Measurements from ENCODE around the gene ASB3. TPM values are rescaled to one million over a fixed set of nuclear protein-coding genes. Genes with fewer than 3 reads are reported as not detected.
"Not testable (repeated sequence)": the region's sequence is repeated elsewhere in the genome, so short reads cannot be mapped to it uniquely, and the experiment has no call there.

ASB3 gene
- 25.7 TPM for polyA plus RNA-seq (2013, experiment 1 of 2)
- 27.5 TPM for polyA plus RNA-seq (2013, experiment 2 of 2)

GRCh38 chr2:53786705-53787613 lies at the start of gene ASB3, which contains the start of gene ERLEC1:
TSS of gene ASB3 (minus strand) at chr2:53786953. CDS start at chr2:53765572, 21,381 bp downstream.
TSS of gene ERLEC1 (plus strand) at chr2:53787044. CDS start at chr2:53787211, 167 bp downstream.
- H3K4ac ChIP-seq (ENCODE audit: low read length), result no peak within 1 kb of the TSS
- no CpG with 5 or more reads among the region's 77 CpGs for WGBS, 2 donors (ENCODE audit: extremely low coverage in 2 of 2, insufficient read length in 2 of 2, insufficient replicate concordance in 1 of 2)

GRCh38 chr2:53829980-53830290 lies 43.2 kb upstream of the ASB3 start:
- H3K4me2 ChIP-seq (ENCODE audit: insufficient read depth, low read length, poor library complexity, severe bottlenecking), result not testable (repeated sequence)
- WGBS, 2 donors (ENCODE audit: extremely low coverage in 2 of 2, insufficient read length in 2 of 2, insufficient replicate concordance in 1 of 2), result no CpG with 5 or more reads among the region's 4 CpGs

More at GRCh38 chr2:53786705-53787613, at the start of gene ASB3, which contains the start of gene ERLEC1:
- peak; percentile 85 for DNase-seq (ENCODE audit: low spot score)
- H3K4me2 ChIP-seq (ENCODE audit: insufficient read depth, low read length, poor library complexity, severe bottlenecking), result peak within 1 kb of the TSS; percentile 95
- H3K79me1 ChIP-seq (ENCODE audit: low read depth, low read length), result peaks cover 7% of the 10 kb centered on the region
- no peak within 1 kb of the TSS for H2BK120ac ChIP-seq (ENCODE audit: low read depth, low read length)
- peak within 1 kb of the TSS; percentile 92 for H3K23ac ChIP-seq (ENCODE audit: low read depth, low read length, poor library complexity)
- no peaks in the 10 kb centered on the region for H3K9me3 ChIP-seq (replicated peaks in 1 of 2; ENCODE audit: control insufficient read depth in 2 of 2, insufficient read depth in 1 of 2, low read depth in 1 of 2, low read length in 2 of 2)
- H3K14ac ChIP-seq (ENCODE audit: low read length), result peak within 1 kb of the TSS; percentile 77
- peak within 1 kb of the TSS; percentile 96 for H2AFZ ChIP-seq (ENCODE audit: low read length)
- peak within 1 kb of the TSS; percentile 90 for H3K9ac ChIP-seq (ENCODE audit: low read depth, low read length, poor library complexity)
- H3K18ac ChIP-seq (ENCODE audit: low read length), result peak within 1 kb of the TSS; percentile 84
- no peaks in the 10 kb centered on the region for H3K27me3 ChIP-seq (ENCODE audit: control insufficient read depth in 3 of 3, insufficient read depth in 3 of 3, low read depth in 1 of 3, low read length in 3 of 3)
- H2BK12ac ChIP-seq (ENCODE audit: low read length), result no peak within 1 kb of the TSS
- H3K27ac ChIP-seq (replicated peaks; ENCODE audit: low read length), result peak within 1 kb of the TSS; percentile 91
- no peak within 1 kb of the TSS for H4K91ac ChIP-seq (ENCODE audit: low read depth, low read length, poor library complexity)
- H4K8ac ChIP-seq (ENCODE audit: low read depth, low read length), result peak within 1 kb of the TSS; percentile 68
- H3K4me1 ChIP-seq (ENCODE audit: control insufficient read depth in 2 of 2, insufficient read depth in 1 of 2, low read depth in 1 of 2, low read length in 2 of 2), result peaks cover 9 to 14% of the 10 kb centered on the region in 2 donors
- peaks cover 0 to 14% of the 10 kb centered on the region in 2 donors for H3K36me3 ChIP-seq (replicated peaks in 1 of 2; ENCODE audit: control insufficient read depth in 2 of 2, insufficient read depth in 2 of 2, low read length in 2 of 2)
- H3K4me3 ChIP-seq (ENCODE audit: low read length in 2 of 2), result peak within 1 kb of the TSS; percentile 59 to 94
- peak within 1 kb of the TSS; percentile 33 for H2BK5ac ChIP-seq (ENCODE audit: low read length)
- H2BK15ac ChIP-seq (ENCODE audit: low read length), result no peak within 1 kb of the TSS
- peak within 1 kb of the TSS; percentile 24 for H2AK5ac ChIP-seq (ENCODE audit: low read depth, low read length)

GRCh38 chr2:53829273-53829979 lies 42.7 kb upstream of the ASB3 start:
- Histone ChIP-seq H3K27me3 (ENCODE audit: control insufficient read depth in 3 of 3, insufficient read depth in 3 of 3, low read depth in 1 of 3, low read length in 3 of 3) (no peaks in the 10 kb centered on the region), H3K4me3 (ENCODE audit: low read length in 2 of 2) (no peak overlapping the region), H2BK5ac (ENCODE audit: low read length) (no peak overlapping the region), H3K4ac (ENCODE audit: low read length) (no peak overlapping the region), H4K8ac (ENCODE audit: low read depth, low read length) (no peak overlapping the region), H2BK12ac (ENCODE audit: low read length) (no peak overlapping the region), H3K4me1 (ENCODE audit: control insufficient read depth in 2 of 2, insufficient read depth in 1 of 2, low read depth in 1 of 2, low read length in 2 of 2) (peaks cover 9 to 12% of the 10 kb centered on the region in 2 donors), H3K14ac (ENCODE audit: low read length) (no peak overlapping the region), H4K91ac (ENCODE audit: low read depth, low read length, poor library complexity) (no peak overlapping the region), H3K79me1 (ENCODE audit: low read depth, low read length) (no peaks in the 10 kb centered on the region), H3K9me3 (replicated peaks in 1 of 2; ENCODE audit: control insufficient read depth in 2 of 2, insufficient read depth in 1 of 2, low read depth in 1 of 2, low read length in 2 of 2) (no peaks in the 10 kb centered on the region), H2BK120ac (ENCODE audit: low read depth, low read length) (no peak overlapping the region), H3K4me2 (ENCODE audit: insufficient read depth, low read length, poor library complexity, severe bottlenecking) (no peak overlapping the region), H2BK15ac (ENCODE audit: low read length) (peak overlapping the region; percentile 64), H3K18ac (ENCODE audit: low read length) (no peak overlapping the region), H2AFZ (ENCODE audit: low read length) (no peak overlapping the region), H3K9ac (ENCODE audit: low read depth, low read length, poor library complexity) (no peak overlapping the region), H3K23ac (ENCODE audit: low read depth, low read length, poor library complexity) (no peak overlapping the region), H3K27ac (replicated peaks; ENCODE audit: low read length) (no peak overlapping the region), H3K36me3 (replicated peaks in 1 of 2; ENCODE audit: control insufficient read depth in 2 of 2, insufficient read depth in 2 of 2, low read length in 2 of 2) (no peaks in the 10 kb centered on the region), H2AK5ac (ENCODE audit: low read depth, low read length) (no peak overlapping the region)
- 100% methylated on average over 2 of the region's 11 CpGs; no CpG with 5 or more reads in 1 of the 2 donors for WGBS, 2 donors (ENCODE audit: extremely low coverage in 2 of 2, insufficient read length in 2 of 2, insufficient replicate concordance in 1 of 2)
- no peak for DNase-seq (ENCODE audit: low spot score)

More at GRCh38 chr2:53829980-53830290, 43.2 kb upstream of the ASB3 start:
- not testable (repeated sequence) for H3K4ac ChIP-seq (ENCODE audit: low read length); H2AK5ac ChIP-seq (ENCODE audit: low read depth, low read length); H3K79me1 ChIP-seq (ENCODE audit: low read depth, low read length); H3K4me3 ChIP-seq (ENCODE audit: low read length in 2 of 2); H2AFZ ChIP-seq (ENCODE audit: low read length); H3K36me3 ChIP-seq (replicated peaks in 1 of 2; ENCODE audit: control insufficient read depth in 2 of 2, insufficient read depth in 2 of 2, low read length in 2 of 2); H3K14ac ChIP-seq (ENCODE audit: low read length); H3K9ac ChIP-seq (ENCODE audit: low read depth, low read length, poor library complexity); H4K8ac ChIP-seq (ENCODE audit: low read depth, low read length); H3K27ac ChIP-seq (replicated peaks; ENCODE audit: low read length); H3K18ac ChIP-seq (ENCODE audit: low read length); H2BK120ac ChIP-seq (ENCODE audit: low read depth, low read length); H2BK5ac ChIP-seq (ENCODE audit: low read length); DNase-seq (ENCODE audit: low spot score); H3K23ac ChIP-seq (ENCODE audit: low read depth, low read length, poor library complexity); H2BK12ac ChIP-seq (ENCODE audit: low read length); H3K9me3 ChIP-seq (replicated peaks in 1 of 2; ENCODE audit: control insufficient read depth in 2 of 2, insufficient read depth in 1 of 2, low read depth in 1 of 2, low read length in 2 of 2); H4K91ac ChIP-seq (ENCODE audit: low read depth, low read length, poor library complexity); H3K27me3 ChIP-seq (ENCODE audit: control insufficient read depth in 3 of 3, insufficient read depth in 3 of 3, low read depth in 1 of 3, low read length in 3 of 3)
- Histone ChIP-seq H3K4me1 (ENCODE audit: control insufficient read depth in 2 of 2, insufficient read depth in 1 of 2, low read depth in 1 of 2, low read length in 2 of 2) (peaks cover 9 to 12% of the 10 kb centered on the region in 2 donors), H2BK15ac (ENCODE audit: low read length) (peak overlapping the region; percentile 64)

GRCh38 chr2:53828331-53828730 lies 41.6 kb upstream of the ASB3 start:
- no peak overlapping the region for H2BK5ac ChIP-seq (ENCODE audit: low read length)
- H2BK120ac ChIP-seq (ENCODE audit: low read depth, low read length), result no peak overlapping the region
- H2AFZ ChIP-seq (ENCODE audit: low read length), result no peak overlapping the region
- no peak for DNase-seq (ENCODE audit: low spot score)
- H3K27me3 ChIP-seq (ENCODE audit: control insufficient read depth in 3 of 3, insufficient read depth in 3 of 3, low read depth in 1 of 3, low read length in 3 of 3), result no peaks in the 10 kb centered on the region
- H3K23ac ChIP-seq (ENCODE audit: low read depth, low read length, poor library complexity), result no peak overlapping the region
- H2BK15ac ChIP-seq (ENCODE audit: low read length), result no peak overlapping the region
- H3K9ac ChIP-seq (ENCODE audit: low read depth, low read length, poor library complexity), result no peak overlapping the region
- no peaks in the 10 kb centered on the region for H3K79me1 ChIP-seq (ENCODE audit: low read depth, low read length)
- no peak overlapping the region for H4K8ac ChIP-seq (ENCODE audit: low read depth, low read length)
- WGBS, 2 donors (ENCODE audit: extremely low coverage in 2 of 2, insufficient read length in 2 of 2, insufficient replicate concordance in 1 of 2), result no CpG with 5 or more reads among the region's 4 CpGs
- no peak overlapping the region for H2BK12ac ChIP-seq (ENCODE audit: low read length)
- H3K4me1 ChIP-seq (ENCODE audit: control insufficient read depth in 2 of 2, insufficient read depth in 1 of 2, low read depth in 1 of 2, low read length in 2 of 2), result peaks cover 9 to 12% of the 10 kb centered on the region in 2 donors
- no peaks in the 10 kb centered on the region for H3K9me3 ChIP-seq (replicated peaks in 1 of 2; ENCODE audit: control insufficient read depth in 2 of 2, insufficient read depth in 1 of 2, low read depth in 1 of 2, low read length in 2 of 2)
- H3K18ac ChIP-seq (ENCODE audit: low read length), result no peak overlapping the region
- H3K4ac ChIP-seq (ENCODE audit: low read length), result no peak overlapping the region
- no peak overlapping the region for H3K4me3 ChIP-seq (ENCODE audit: low read length in 2 of 2)
- no peak overlapping the region for H4K91ac ChIP-seq (ENCODE audit: low read depth, low read length, poor library complexity)
- H3K36me3 ChIP-seq (replicated peaks in 1 of 2; ENCODE audit: control insufficient read depth in 2 of 2, insufficient read depth in 2 of 2, low read length in 2 of 2), result no peaks in the 10 kb centered on the region
- no peak overlapping the region for H3K14ac ChIP-seq (ENCODE audit: low read length)
- no peak overlapping the region for H3K4me2 ChIP-seq (ENCODE audit: insufficient read depth, low read length, poor library complexity, severe bottlenecking)
- H2AK5ac ChIP-seq (ENCODE audit: low read depth, low read length), result no peak overlapping the region
- H3K27ac ChIP-seq (replicated peaks; ENCODE audit: low read length), result peak overlapping the region; percentile 37

All from neuronal stem cell (in vitro differentiated cells).